NOMO-1 (cell line): ENCODE data around the gene KCNAB1.
A peak's percentile ranks its signal among the peaks of the same experiment; 100 is the strongest.

ENCODE experiments used
- DNase-seq, 2 experiments: peaks; one replicate each; lab custom pipeline; 2025; ENCODE audit not compliant: unreplicated experiment in 2 of 2; lab: John Stamatoyannopoulos, UW

The KCNAB1 gene

DNA sequence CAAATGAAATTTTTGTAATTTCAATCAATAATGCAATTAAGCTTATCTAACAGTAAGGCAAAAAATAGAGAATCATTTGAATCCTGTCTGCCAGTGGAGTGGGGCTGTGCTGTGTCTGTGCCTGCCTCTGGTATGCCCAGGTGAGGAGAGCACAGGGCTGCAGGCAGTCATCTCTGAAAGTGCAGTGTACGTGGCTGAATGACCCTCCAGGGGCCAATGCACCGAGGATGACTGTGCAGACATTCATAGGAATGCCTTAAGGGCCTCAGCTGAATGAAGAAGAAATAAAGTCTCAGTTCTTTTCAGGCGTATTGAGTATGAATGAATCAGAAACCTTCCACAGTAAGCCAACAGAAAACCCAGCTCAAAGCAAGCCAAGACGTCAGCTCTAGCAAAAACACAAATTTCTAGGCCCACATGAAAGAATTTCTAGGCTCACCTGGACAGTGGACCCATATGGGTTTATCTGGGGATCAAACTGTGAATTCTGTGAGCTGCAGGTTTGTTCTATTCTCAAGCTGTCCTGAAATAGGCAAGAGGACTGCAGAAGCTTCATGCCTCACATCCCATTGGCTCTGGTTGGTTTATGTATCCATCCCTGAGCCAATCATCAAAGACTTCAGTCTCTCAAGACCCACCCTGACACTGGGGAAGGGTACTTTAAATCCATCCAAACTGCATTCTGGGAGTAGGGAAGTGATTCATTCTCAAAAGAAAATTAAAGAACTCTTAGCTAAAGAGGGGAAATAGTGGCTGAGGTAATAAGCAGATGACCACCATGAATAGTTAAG lies 311.2 kb downstream of the KCNAB1 start:
- no peak for DNase-seq

DNA sequence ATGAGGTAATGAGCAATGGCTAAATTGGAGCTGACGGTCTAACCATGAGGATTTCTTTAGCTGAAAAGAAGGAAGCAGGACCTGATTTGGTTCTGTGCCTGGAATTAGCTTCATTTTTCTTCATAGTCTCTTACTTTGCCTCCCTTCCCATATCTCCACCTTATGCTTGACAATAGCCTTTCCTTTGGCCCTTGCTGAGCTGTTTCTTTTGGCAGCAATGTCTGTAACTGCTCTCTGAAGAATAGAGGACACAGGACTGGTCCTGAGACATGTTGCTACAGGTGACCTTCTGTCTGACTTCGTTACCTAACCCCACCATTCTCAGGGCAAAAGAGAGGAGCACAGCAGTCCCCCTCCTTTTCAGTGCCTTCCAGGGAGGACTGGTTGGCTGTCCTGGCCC lies 312.2 kb downstream of the KCNAB1 start:
- no peak for DNase-seq

DNA sequence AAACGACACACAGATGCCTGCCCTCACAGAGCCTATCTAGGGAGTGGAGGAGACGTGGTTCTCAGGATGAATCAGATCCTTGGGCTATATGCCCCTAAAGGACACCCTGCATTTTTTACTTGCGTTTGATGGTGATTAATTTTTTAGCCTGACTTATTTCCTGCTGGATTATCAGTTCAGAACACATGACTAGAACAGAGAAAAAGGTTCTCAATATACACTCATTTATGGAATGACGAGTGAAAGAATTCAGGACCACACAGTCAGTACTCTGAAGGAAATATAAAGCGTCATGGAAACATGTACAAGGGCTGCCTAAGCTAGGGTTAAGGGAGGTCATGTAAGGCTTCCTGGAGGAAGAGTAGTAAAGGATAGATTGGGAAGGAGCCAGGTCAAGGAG lies 312.8 kb downstream of the KCNAB1 start:
- no peak for DNase-seq

DNA sequence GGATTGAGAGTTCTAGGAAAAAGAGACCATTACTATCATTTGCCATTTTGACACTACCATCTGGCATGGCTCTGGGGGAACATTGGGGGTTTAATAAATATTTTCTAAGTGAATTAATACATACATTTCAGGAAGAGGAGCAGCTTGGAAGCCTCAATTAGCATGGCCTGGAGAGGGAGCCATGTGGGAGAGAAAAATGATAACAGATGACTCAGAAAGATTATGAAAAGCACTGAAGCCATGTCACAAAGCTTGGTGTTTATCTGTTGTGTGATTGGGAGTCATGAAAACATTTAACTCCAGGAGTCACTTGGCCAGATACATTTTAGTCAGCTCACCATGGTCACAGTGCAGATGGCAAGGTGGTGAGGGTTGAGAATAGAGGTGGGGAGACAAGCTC lies 313.5 kb downstream of the KCNAB1 start:
- DNase-seq: no peak

DNA sequence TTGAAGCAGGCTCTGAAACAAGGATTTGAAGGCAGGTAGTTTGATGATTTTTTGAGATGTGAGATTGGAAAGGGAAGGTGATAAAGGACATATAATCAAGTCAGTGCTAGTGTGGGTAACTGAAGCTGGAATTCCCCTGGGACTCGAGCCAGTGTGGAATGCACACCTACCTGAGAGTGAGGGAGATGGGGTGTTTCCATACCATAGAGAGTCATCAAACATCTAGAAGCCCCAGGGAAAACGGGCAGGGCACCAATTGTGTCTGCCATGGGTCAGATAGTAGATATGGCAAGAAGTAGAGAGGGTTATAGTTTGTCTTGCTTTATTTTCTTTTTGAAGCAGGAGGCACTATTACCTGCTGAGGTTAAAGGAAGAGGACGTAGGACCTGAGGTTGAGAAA lies 314.5 kb downstream of the KCNAB1 start:
- DNase-seq: no peak

DNA sequence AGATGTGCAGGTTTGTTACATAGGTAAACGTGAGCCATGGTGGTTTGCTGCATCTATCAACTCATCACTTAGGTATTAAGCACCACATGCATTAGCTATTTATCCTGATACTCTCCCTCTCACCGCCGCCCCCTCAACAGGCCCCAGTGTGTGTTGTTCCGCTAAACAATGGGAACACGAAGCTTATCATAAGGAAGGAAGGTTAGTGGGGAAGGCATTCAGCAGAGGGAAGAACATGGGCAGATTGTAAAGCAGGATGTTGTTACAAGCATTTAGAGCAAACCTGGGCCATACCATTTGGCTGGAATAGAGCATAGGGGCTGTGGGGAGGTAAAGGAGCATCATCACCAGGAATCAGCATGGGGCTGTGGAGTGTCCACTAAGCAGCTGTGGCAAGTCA lies 322.7 kb downstream of the KCNAB1 start:
- DNase-seq: no peak

DNA sequence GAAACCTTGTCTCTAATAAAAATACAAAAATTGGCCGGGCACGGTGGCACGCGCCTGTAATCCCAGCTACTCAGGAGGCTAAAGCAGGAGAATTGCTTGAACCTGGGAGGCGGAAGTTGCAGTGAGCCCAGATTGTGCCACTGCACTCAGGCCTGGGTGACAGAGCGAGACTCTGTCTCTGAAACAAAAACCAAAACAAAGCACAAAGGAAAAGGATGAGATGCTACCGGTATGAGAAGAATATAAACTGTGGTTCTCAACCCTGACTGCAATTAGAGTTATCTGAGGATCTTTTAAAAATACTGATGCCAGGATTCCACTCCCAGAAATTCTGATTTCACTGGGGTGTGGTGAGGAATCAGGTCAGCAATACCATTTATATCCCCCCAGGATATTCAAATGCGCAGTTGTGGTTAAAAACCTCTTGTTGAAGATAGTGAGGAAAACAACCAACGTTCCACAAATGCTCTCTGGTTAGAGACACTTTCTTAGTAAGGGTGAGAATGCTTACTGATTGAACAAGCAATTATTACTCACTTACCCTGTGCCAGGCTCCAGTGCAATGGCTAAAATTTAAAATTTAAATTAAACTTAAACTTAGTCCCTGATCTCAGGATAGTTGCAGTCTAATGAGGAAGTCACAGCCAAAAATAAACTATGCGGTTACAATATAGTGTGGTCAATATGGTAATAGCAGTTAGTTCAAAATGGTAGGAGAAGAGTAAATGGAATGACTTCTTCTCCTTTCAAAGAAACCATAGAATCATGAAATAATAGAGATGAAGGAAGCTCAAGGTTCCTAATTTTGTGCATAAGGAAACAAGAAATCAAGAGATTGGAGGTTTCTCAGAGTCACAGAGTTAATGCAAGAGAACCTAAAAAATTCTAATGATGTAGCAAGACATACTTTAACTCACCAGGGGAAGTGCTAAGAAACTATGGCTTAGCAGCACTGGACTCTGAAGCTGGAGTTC lies 325.0 kb downstream of the KCNAB1 start:
- peak; percentile 37 to 88 for DNase-seq

DNA sequence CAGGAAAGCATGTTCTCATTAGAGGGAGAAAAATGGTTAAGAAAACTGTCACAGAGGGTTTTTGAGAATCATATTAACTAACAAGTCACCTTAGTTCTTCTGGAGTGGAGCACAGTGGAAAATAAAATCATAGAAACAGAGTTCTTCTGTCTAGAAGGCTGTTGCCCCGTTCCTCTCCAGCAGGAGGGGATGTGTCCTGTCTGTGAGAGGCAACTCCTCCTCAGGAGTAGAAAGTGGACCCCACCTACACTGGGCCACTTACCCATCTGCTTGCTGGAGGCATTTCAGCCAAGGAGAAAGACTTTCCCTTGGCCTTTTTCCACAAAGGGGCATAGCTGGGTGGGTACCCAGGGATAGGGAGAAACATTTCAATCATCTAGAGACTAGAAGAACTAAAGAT lies 327.9 kb downstream of the KCNAB1 start:
- no peak for DNase-seq

DNA sequence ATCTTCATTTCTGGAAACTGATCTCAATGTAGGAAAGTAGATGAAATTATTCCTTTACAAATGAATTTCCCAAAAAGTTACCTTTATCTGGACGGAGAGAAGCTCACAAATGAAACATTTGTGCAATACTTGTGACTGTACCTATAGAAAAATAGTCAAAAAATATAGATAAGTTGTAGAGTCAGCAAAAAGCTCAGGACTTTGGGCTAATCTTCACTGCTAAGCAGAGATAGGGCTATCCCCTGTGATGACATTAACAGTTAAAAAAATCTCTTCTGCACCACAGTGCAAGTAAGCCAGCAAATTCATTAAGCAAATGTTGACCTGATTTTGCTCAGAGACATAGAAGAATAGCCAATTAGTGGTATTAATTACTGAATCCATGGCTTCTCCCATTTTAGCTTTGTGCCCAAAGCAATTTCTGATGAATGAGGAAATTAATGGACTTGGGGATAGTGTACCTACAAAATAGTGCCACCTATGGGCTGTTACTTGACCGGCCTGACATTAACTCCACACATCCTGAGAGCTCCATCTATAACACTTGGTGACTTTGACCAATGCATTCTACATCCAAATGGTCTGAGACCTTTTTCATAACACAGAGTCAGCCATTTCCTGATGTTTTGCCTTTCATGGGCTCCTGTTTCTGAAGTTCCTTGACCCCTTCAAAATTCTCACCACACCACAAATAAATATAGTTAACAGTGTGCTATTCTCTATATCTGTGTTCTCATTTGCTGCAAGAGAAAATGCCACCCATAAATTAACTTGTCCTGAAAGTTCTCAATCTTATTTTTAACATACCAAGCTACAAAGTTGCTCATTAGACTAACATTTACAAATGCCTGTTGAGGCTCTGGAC lies 329.6 kb downstream of the KCNAB1 start:
- peak; percentile 45 to 54 for DNase-seq

DNA sequence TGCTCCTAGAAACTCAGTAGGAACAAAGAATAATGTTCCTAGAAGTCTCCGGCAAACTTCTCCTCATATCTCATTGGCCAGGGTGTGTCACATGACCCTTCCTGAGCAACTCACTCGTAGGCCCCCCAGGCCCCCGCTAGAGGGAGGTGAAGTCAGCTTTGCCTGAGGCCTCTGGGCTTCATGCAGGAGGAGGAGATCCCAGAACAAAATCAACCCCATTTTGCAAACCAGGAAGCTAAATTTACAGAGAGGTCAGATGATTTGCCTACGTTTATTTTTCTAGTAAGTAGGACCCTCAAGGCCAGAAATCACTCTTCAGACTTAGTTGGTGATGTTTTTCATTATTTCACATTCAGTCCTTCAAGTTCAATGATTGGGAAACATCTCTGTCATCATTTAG lies 335.5 kb downstream of the KCNAB1 start:
- no peak for DNase-seq

DNA sequence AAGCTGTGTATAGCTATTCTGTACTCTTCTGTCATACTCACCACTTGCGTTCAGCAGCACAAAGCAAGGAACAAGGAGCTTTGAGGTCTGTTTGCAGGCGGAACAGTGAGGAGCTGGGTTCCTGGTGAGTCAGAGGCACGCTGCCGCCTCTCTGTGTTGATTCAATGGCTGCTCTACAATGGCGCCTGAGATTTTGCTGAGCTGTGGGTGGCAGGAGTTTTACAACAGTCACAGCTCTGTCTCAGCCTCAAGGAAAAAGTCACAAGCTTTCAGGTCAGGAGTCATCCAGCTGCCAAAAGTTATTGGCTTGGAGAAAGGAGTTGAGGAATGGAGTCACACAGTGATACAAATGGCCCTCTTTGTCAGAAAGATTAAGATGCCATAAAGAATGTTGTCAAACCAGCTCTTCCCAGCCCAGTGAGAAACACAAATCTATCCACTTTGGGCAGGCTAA lies 336.4 kb downstream of the KCNAB1 start:
- DNase-seq: no peak

DNA sequence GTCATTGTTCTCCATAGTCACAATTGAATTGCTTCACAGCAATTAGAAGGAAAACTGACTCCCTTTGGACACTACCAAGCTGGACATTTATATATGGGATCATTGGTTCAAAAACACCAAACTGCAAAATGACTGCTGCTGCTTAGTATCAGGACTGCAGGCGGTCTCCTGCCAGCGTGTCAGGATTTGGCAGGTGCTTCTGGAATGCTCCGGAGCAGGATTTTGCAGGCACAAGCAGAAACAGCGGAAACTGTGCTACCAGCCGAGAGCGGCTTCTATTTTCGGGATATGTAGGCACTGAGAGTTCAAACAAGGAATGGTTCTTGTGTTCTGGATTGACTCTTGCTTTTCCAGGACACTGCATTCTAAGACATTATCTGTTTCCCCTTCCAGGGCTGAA lies 339.1 kb downstream of the KCNAB1 start:
- no peak for DNase-seq

DNA sequence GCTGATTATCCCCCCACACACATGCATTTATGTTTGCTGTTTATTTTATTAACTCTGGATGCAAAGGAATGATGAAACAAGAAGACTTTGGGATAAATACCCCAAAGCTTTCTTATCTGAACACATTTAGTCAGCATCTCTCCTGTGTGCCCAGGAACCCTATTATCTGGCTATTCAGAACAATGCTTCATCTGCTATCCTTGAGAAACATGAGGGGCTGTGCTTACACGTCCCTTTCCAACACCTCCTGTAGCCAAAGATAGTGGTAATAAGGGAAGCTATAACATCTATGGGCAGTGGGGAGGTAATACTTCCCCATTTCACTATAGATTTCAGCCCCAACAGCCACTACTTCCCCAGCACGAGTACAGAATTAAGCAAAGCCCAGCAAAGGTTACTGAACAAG lies 339.8 kb downstream of the KCNAB1 start:
- peak; percentile 74 to 93 for DNase-seq

DNA sequence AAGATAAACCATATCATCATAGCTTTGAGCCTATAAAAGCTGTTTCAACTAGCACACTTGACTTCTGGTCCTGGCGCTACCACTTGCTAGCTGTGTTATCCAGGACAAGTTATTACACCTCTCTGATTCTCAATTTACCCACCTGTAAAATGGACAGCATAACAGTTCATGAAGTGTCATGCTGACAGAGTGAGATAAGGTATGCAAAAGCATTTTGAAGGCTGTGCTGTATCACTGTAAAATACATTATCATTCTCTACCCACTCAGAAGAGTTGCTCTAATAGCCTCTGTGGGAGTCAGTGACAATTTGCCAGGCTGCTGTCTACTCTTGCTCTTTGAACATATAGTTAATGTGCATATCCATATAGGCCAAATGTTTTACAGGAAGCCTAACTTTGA lies 341.5 kb downstream of the KCNAB1 start:
- no peak for DNase-seq

DNA sequence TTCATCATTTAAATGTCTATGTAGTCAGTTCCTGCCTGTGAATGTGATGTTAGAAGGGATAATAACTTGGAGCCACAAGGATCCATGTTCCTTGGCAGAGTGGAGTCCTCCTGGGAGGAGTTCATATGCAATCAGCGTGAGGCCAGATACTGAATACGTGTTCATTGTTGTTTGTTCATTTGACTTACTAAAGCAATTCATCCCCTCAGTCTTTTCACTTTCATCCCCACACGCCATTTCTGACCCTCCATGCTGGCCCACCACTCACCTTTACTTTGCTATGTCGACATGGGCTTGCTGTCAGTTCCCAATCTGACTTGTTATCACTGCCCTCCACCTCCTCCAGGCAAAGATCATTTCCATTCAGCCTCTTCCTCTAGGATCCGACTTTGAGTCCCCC lies 342.7 kb downstream of the KCNAB1 start:
- DNase-seq: no peak

DNA sequence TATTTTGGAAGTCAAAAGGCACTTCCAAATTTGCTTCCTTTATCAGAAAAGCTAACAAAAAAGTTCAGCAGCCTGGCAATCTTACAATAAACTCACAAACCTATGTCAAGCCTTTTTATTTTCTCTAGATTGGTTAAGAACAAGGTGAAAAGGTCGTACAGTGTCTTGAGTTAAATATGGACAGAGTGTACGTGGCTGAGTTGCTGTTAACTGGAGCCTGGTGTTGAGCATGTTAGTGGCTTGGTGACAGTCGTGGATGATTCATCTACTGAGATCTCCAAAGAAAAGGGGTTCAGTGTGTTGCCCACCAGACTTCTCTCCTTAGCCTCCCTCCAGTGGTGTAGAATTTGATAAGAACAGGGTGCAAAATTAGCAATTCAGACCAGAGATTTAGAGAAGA lies 344.8 kb downstream of the KCNAB1 start:
- no peak for DNase-seq

DNA sequence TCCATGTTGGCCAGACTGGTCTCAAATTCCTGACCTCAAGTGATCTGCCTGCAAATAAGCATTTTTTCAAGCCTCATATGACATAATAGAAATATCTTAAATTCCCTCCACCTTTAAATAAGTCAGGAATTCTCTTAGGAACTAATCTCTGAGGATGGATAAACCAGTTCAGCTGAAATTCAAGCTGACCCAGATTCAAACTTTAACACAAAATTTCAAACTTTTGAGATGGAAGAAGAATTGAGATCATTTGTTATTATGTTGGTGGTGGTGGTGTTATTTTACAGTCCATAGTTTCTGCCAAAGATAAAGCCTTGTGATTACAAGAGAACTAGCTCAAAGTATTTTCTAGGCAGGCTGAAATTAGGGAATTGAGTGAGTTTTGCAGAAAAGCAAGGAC lies 349.1 kb downstream of the KCNAB1 start:
- no peak for DNase-seq

DNA sequence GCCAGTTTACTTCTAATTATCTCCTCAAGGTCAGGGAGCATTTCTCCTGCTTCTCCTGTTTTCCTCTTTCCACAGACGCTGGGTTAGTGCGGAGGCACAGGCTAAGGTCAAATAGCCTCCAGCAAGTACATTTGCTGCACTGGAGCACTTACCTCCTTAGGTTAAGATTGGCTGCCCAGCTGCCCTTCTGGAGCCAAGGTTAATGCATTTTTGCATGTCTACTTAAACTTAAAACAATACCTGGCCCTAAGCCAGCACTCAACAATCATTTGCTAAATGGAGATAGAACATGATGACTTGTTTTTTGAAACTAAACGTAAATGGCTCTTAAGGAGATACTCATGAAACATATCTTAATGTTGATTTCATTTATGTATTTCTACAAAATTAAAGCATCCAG lies 351.1 kb downstream of the KCNAB1 start:
- no peak for DNase-seq

DNA sequence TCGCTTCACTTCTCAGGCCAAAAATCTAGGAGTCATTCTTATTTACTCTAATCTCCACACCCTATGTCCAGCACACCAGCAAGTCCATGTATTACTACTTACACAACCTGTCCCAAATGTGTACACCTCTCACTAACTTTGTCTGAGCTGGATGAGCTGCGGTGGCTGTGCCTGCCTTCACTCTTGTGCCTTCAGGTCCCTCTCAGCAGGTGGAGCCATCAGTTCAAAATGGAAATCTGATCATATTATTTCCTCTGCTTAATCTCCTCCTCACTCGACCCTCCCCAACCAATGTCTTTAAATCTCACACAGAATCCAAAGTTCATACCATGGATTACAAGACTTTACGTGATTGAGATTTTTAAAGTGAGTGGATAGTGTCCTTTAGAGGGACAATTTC lies 351.8 kb downstream of the KCNAB1 start:
- no peak for DNase-seq

DNA sequence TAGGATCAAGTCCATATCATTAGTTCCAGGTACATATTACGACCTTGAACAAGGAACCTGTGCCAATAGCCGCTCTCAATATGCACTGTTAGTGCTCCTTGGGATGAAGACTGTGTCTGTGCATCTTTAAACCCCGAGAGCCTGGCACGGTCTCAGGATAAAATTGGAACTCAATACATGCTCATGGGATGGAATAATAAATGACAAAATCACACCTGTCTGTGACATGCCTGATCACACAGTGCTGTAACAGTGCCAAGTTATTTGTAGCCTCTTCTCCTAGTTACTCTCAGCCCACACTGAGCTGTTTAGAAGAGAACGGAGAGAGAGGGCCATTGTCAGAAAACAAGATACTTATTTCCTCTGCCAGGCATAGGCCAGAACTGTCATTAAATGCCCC lies 352.3 kb downstream of the KCNAB1 start:
- no peak for DNase-seq

DNA sequence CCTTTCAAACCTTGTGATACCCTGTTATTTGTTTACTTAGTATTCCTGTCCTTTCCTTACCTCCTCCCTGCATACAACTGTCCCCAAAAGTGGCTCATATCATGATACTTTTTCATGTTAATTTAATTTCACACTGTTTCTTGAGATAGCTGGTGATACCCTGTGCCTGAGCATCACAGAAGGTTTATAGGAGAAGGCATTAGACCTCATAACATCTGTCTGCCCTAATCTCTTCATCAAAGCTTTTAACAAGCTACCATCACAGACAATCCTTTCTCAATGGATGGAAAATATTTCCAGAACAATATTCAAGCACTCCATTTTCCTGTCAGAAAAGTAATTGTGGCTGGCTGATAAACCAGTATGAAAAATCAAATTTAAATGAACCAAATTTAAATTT lies 353.0 kb downstream of the KCNAB1 start:
- DNase-seq: no peak
